Suprapubic skin (tissue), 4 donors: ENCODE measurements around the gene PELI2.

Source experiments
- CTCF ChIP-seq, 2 donors: fragments of 200-600 bp in 1 of 2; fragments of 450-650 bp in 1 of 2; sonication (generic) in 1 of 2; IDR thresholded peaks; one replicate each; pipeline ENCODE4 v1.5.1; 2016 to 2019; ENCODE audit warnings: antibody characterized with exemption in 2 of 2, mild to moderate bottlenecking in 1 of 2, moderate library complexity in 1 of 2
- EP300 ChIP-seq: sonication (generic); formaldehyde crosslinking; IDR thresholded peaks from one replicate; pipeline ENCODE4 v1.6.1; 2017; ENCODE audit warnings: antibody characterized with exemption
- POLR2A ChIP-seq, 2 donors: fragments of 450-650 bp; IDR thresholded peaks; one replicate each; pipeline ENCODE4 v1.6.1; 2017; ENCODE audit warnings: antibody characterized with exemption in 2 of 2, mild to moderate bottlenecking in 2 of 2, moderate library complexity in 2 of 2
- POLR2AphosphoS5 ChIP-seq, 3 donors: sonication (generic); formaldehyde crosslinking; IDR thresholded peaks; one replicate each; pipeline ENCODE4 v1.6.1; 2017; ENCODE audit warnings: antibody characterized with exemption in 3 of 3

GRCh38 chr14:56168007-56168616, 49.9 kb downstream of the PELI2 start:
- no peak for TF ChIP-seq EP300
- TF ChIP-seq POLR2A (IDR thresholded peaks at IDR 0.05): no peak
- TF ChIP-seq CTCF (IDR thresholded peaks at IDR 0.05): peak in 1 of 2 donors; percentile 13
- no peak for TF ChIP-seq POLR2AphosphoS5 (IDR thresholded peaks at IDR 0.05)
